ENCODE data around the gene ERMAP. TPM values are rescaled to one million over a fixed set of nuclear protein-coding genes. Genes with fewer than 3 reads are reported as not detected.

The ERMAP gene
- total RNA-seq, 4 donors from 2014 or later = 12.5 to 30.7 (median 14.1) TPM

- Histone ChIP-seq H3K4me1 (peaks cover 10 to 19% (median 13%) of the 10 kb centered on the region in 4 donors), H3K27me3 (no peaks in the 10 kb centered on the region), H3K9me3 (no peaks in the 10 kb centered on the region), H3K27ac (peak within 1 kb of the TSS; percentile 78 to 82 (median 81)), H3K4me3 (peak within 1 kb of the TSS; percentile 56 to 91 (median 82)), H3K36me3 (peaks cover 0 to 8% (median 2%) of the 10 kb centered on the region in 4 donors)
- WGBS, 2 donors (ENCODE audit: low coverage in 1 of 2) = 0 to 1% methylated on average over 6 to 30 of the region's 50 CpGs
- in situ Hi-C loops (cut with MboI; ENCODE audit: low pct_ligation_motif_present in 1 of 4, low pct_unique_long_range_greater_than_20kb in 1 of 4, low sequenced_read_pairs in 3 of 4) (no loop called here), intact Hi-C loops (cut with DNase I; ENCODE audit: low total_unique reads) (loop anchor here (10.0 kb wide), 1 partner anchor 72 kb away; no protein-coding TSS in a partner anchor)
- no peak for TF ChIP-seq EP300 (IDR thresholded peaks at IDR 0.05; ENCODE audit: low read depth)
- TF ChIP-seq, protein P1, sequence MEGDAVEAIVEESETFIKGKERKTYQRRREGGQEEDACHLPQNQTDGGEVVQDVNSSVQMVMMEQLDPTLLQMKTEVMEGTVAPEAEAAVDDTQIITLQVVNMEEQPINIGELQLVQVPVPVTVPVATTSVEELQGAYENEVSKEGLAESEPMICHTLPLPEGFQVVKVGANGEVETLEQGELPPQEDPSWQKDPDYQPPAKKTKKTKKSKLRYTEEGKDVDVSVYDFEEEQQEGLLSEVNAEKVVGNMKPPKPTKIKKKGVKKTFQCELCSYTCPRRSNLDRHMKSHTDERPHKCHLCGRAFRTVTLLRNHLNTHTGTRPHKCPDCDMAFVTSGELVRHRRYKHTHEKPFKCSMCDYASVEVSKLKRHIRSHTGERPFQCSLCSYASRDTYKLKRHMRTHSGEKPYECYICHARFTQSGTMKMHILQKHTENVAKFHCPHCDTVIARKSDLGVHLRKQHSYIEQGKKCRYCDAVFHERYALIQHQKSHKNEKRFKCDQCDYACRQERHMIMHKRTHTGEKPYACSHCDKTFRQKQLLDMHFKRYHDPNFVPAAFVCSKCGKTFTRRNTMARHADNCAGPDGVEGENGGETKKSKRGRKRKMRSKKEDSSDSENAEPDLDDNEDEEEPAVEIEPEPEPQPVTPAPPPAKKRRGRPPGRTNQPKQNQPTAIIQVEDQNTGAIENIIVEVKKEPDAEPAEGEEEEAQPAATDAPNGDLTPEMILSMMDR (IDR thresholded peaks at IDR 0.05) = peak; percentile 34 to 50 (median 37)
- TF ChIP-seq POLR2A (IDR thresholded peaks at IDR 0.05) = peak; percentile 63
- TF ChIP-seq POLR2AphosphoS5 (IDR thresholded peaks at IDR 0.05) = peak; percentile 62 to 85 (median 78)
- peak; percentile 94 for DNase-seq
Measured at GRCh38 chr1:42846257-42847110, 29.6 kb downstream of the ERMAP start, which contains the start of gene ZNF691. TSS of gene ZNF691 (plus strand) at chr1:42846613. CDS start at chr1:42849659, 3,046 bp downstream.

GRCh38 chr1:42847111-42847595 lies 30.2 kb downstream of the ERMAP start:
- no peaks in the 10 kb centered on the region for H3K9me3 ChIP-seq
- 16 to 17% methylated on average over 5 to 6 of the region's 6 CpGs for WGBS, 2 donors (ENCODE audit: low coverage in 1 of 2)
- H3K36me3 ChIP-seq = peaks cover 0 to 12% (median 2%) of the 10 kb centered on the region in 4 donors
- TF ChIP-seq, protein P1 (IDR thresholded peaks at IDR 0.05) = no peak
- TF ChIP-seq POLR2A (IDR thresholded peaks at IDR 0.05) (no peak), POLR2AphosphoS5 (IDR thresholded peaks at IDR 0.05) (no peak), EP300 (IDR thresholded peaks at IDR 0.05; ENCODE audit: low read depth) (no peak)
- H3K27me3 ChIP-seq = no peaks in the 10 kb centered on the region
- H3K4me3 ChIP-seq = peak overlapping the region; percentile 56 to 91 (median 82)
- intact Hi-C loops (cut with DNase I; ENCODE audit: low total_unique reads) (loop anchor here (10.0 kb wide), 1 partner anchor 72 kb away; no protein-coding TSS in a partner anchor), in situ Hi-C loops (cut with MboI; ENCODE audit: low pct_ligation_motif_present in 1 of 4, low pct_unique_long_range_greater_than_20kb in 1 of 4, low sequenced_read_pairs in 3 of 4) (no loop called here)
- DNase-seq = no peak
- H3K27ac ChIP-seq = peak overlapping the region; percentile 78 to 82 (median 81)
- H3K4me1 ChIP-seq = peaks cover 10 to 19% (median 13%) of the 10 kb centered on the region in 4 donors

DNA sequence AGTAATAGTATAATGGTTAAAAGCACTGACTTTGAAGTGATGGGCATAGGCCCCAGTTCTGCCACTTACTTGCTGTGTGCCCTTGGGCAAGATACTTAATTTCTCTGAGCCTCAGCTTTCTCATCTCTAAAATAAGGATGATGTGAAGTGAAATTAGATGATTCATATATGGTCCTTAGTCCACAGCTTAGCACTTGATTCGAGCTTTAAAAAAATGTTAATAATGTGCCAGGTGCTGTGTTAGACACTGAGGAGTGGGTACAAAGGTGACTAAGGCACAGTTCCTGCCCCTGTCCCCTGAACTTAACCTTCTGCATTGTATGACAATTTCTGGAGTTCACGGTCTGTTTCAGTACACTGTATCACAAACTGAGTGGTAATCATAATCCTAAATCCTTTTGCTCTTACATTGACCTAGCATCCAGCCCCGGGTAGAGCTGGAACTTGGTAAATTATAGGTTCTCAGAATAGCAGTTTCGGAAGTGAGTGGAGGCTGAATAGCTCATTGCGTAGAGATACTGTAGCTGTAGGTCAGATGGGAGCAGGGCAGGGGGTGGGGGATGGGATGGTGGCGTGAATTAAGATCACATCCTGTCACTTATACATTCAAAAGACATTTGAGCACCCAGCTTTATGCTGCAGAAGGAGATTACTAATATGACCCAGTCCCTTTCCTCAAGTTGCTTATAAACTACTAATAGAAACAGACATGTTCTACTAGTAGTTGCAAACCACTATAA lies 31.0 kb downstream of the ERMAP start:
- intact Hi-C loops (cut with DNase I; ENCODE audit: low total_unique reads) (loop anchor here (10.0 kb wide), 1 partner anchor 73 kb away; no protein-coding TSS in a partner anchor), in situ Hi-C loops (cut with MboI; ENCODE audit: low pct_ligation_motif_present in 1 of 4, low pct_unique_long_range_greater_than_20kb in 1 of 4, low sequenced_read_pairs in 3 of 4) (no loop called here)
- 65 to 66% methylated on average over 2 to 6 of the region's 6 CpGs for WGBS, 2 donors (ENCODE audit: low coverage in 1 of 2)
- Histone ChIP-seq H3K27ac (no peak overlapping the region), H3K9me3 (no peaks in the 10 kb centered on the region), H3K4me1 (peaks cover 10 to 19% (median 13%) of the 10 kb centered on the region in 4 donors), H3K36me3 (peaks cover 0 to 12% (median 2%) of the 10 kb centered on the region in 4 donors), H3K27me3 (no peaks in the 10 kb centered on the region), H3K4me3 (peak overlapping the region in 1 of 4 donors; percentile 77)
- TF ChIP-seq POLR2A (IDR thresholded peaks at IDR 0.05) (no peak), EP300 (IDR thresholded peaks at IDR 0.05; ENCODE audit: low read depth) (no peak), POLR2AphosphoS5 (IDR thresholded peaks at IDR 0.05) (no peak)
- TF ChIP-seq, protein P1 (IDR thresholded peaks at IDR 0.05) = no peak
- no peak for DNase-seq
